Vagina (tissue), 2 donors: ENCODE data around the gene NEK9. TPM values are rescaled to one million over a fixed set of nuclear protein-coding genes. Genes with fewer than 3 reads are reported as not detected.

Experiments
- DNase-seq, 2 donors: peaks; one replicate each; pipeline ENCODE4 v3.0.0-alpha.2; 2017; ENCODE audit errors: extremely low spot score in 2 of 2
- H3K27ac ChIP-seq: fragments of 200-600 bp; sonication (generic); one replicate; pipeline ENCODE4 v1.5.1; 2019
- H3K27me3 ChIP-seq: fragments of 200-600 bp; sonication (generic); one replicate; pipeline ENCODE4 v1.5.1; 2019
- H3K36me3 ChIP-seq, 2 donors: fragments of 200-600 bp; sonication (generic); one replicate each; pipeline ENCODE4 v1.5.1; 2017 to 2019
- H3K4me1 ChIP-seq: fragments of 200-600 bp; sonication (generic); one replicate; pipeline ENCODE4 v1.5.1; 2019
- H3K4me3 ChIP-seq, 2 donors: fragments of 200-600 bp; sonication (generic); 1 replicate in 1 of 2; 2 replicates in 1 of 2; pipeline ENCODE4 v1.5.1; 2016 to 2019
- H3K9me3 ChIP-seq: fragments of 200-600 bp; sonication (generic); one replicate; pipeline ENCODE4 v1.5.1; 2019
- CTCF ChIP-seq, 3 experiments: fragments of 450-650 bp in 2 of 3; fragments of 200-600 bp in 1 of 3; sonication (generic) in 1 of 3; IDR thresholded peaks; one replicate each; pipeline ENCODE4 v1.5.1; 2017 to 2019; ENCODE audit warnings: antibody characterized with exemption in 3 of 3, mild to moderate bottlenecking in 2 of 3, moderate library complexity in 2 of 3
- POLR2A ChIP-seq, 2 donors: fragments of 450-650 bp; IDR thresholded peaks; one replicate each; pipeline ENCODE4 v1.6.1; 2017; ENCODE audit warnings: antibody characterized with exemption in 2 of 2, mild to moderate bottlenecking in 2 of 2, moderate library complexity in 2 of 2
- POLR2AphosphoS5 ChIP-seq, 2 donors: sonication (generic); formaldehyde crosslinking; IDR thresholded peaks; one replicate each; pipeline ENCODE4 v1.9.0; 2017; ENCODE audit warnings: antibody characterized with exemption in 2 of 2, mild to moderate bottlenecking in 2 of 2, low read depth in 1 of 2; ENCODE audit not compliant: insufficient read depth in 1 of 2
- intact Hi-C: fragments of 100-400 bp; cut with DNase I; formaldehyde crosslinking; loops from one replicate; pipeline ENCODE4 v1.15.1; 2023
- total RNA-seq: library from RNA; depleted of rRNA; stranded (reverse); fragments of >200 nt; gene quantifications from one replicate; pipeline ENCODE4 v1.2.3, GENCODE V29; 2016

The NEK9 gene
- total RNA-seq, 1 donor from 2014 or later = 58.4 TPM

GRCh38 chr14:75090353-75090752, 36.5 kb downstream of the NEK9 start:
- Histone ChIP-seq H3K4me1 (no peaks in the 10 kb centered on the region), H3K36me3 (peaks cover 0 to 71% of the 10 kb centered on the region in 2 donors), H3K27me3 (no peaks in the 10 kb centered on the region), H3K4me3 (no peak overlapping the region), H3K27ac (no peak overlapping the region), H3K9me3 (no peaks in the 10 kb centered on the region)
- TF ChIP-seq POLR2AphosphoS5 (IDR thresholded peaks at IDR 0.05; ENCODE audit: insufficient read depth in 1 of 2, low read depth in 1 of 2) (no peak), POLR2A (IDR thresholded peaks at IDR 0.05) (no peak), CTCF (IDR thresholded peaks at IDR 0.05) (no peak)
- no peak for DNase-seq
- intact Hi-C loops = loop anchor here (5.0 kb wide), 1 partner anchor 138 kb away; no protein-coding TSS in a partner anchor

- intact Hi-C loops = loop anchor here (10.0 kb wide), 2 partner anchors 54 to 174 kb away; no protein-coding TSS in a partner anchor
- Histone ChIP-seq H3K4me3 (no peak overlapping the region), H3K27ac (no peak overlapping the region), H3K27me3 (no peaks in the 10 kb centered on the region), H3K4me1 (no peaks in the 10 kb centered on the region), H3K9me3 (no peaks in the 10 kb centered on the region), H3K36me3 (peaks cover 0 to 71% of the 10 kb centered on the region in 2 donors)
- DNase-seq = no peak
- TF ChIP-seq POLR2A (IDR thresholded peaks at IDR 0.05) (no peak), CTCF (IDR thresholded peaks at IDR 0.05) (peak; percentile 61 to 83 (median 80))
Measured at GRCh38 chr14:75088566-75089373, 38.1 kb downstream of the NEK9 start.

GRCh38 chr14:75088153-75088552, 38.7 kb downstream of the NEK9 start:
- no peaks in the 10 kb centered on the region for H3K27me3 ChIP-seq
- intact Hi-C loops = loop anchor here (10.0 kb wide), 2 partner anchors 53 to 173 kb away; no protein-coding TSS in a partner anchor
- no peaks in the 10 kb centered on the region for H3K4me1 ChIP-seq
- no peak overlapping the region for H3K27ac ChIP-seq
- TF ChIP-seq POLR2AphosphoS5 (IDR thresholded peaks at IDR 0.05; ENCODE audit: insufficient read depth in 1 of 2, low read depth in 1 of 2) = no peak
- TF ChIP-seq CTCF (IDR thresholded peaks at IDR 0.05) = no peak
- TF ChIP-seq POLR2A (IDR thresholded peaks at IDR 0.05) = no peak
- H3K36me3 ChIP-seq = peaks cover 0 to 70% of the 10 kb centered on the region in 2 donors
- H3K9me3 ChIP-seq = no peaks in the 10 kb centered on the region
- DNase-seq = no peak
- H3K4me3 ChIP-seq = no peak overlapping the region

GRCh38 chr14:75084513-75084912, 42.3 kb downstream of the NEK9 start:
- no peak for DNase-seq
- no peak for TF ChIP-seq POLR2A (IDR thresholded peaks at IDR 0.05)
- TF ChIP-seq POLR2AphosphoS5 (IDR thresholded peaks at IDR 0.05; ENCODE audit: insufficient read depth in 1 of 2, low read depth in 1 of 2) = no peak
- TF ChIP-seq CTCF (IDR thresholded peaks at IDR 0.05) = no peak
- H3K9me3 ChIP-seq = no peaks in the 10 kb centered on the region
- peaks cover 0 to 49% of the 10 kb centered on the region in 2 donors for H3K36me3 ChIP-seq
- intact Hi-C loops = loop anchor here (10.0 kb wide), 2 partner anchors 50 to 170 kb away; no protein-coding TSS in a partner anchor
- no peak overlapping the region for H3K27ac ChIP-seq
- no peaks in the 10 kb centered on the region for H3K27me3 ChIP-seq
- H3K4me3 ChIP-seq = no peak overlapping the region
- no peaks in the 10 kb centered on the region for H3K4me1 ChIP-seq

GRCh38 chr14:75083271-75083670, 43.6 kb downstream of the NEK9 start:
- no peak for TF ChIP-seq POLR2AphosphoS5 (IDR thresholded peaks at IDR 0.05; ENCODE audit: insufficient read depth in 1 of 2, low read depth in 1 of 2)
- TF ChIP-seq POLR2A (IDR thresholded peaks at IDR 0.05) = no peak
- TF ChIP-seq CTCF (IDR thresholded peaks at IDR 0.05) = no peak
- H3K4me1 ChIP-seq = no peaks in the 10 kb centered on the region
- H3K36me3 ChIP-seq = peaks cover 0 to 47% of the 10 kb centered on the region in 2 donors
- no peak overlapping the region for H3K4me3 ChIP-seq
- intact Hi-C loops = loop anchor here (10.0 kb wide), 2 partner anchors 48 to 168 kb away; no protein-coding TSS in a partner anchor
- DNase-seq = no peak
- no peaks in the 10 kb centered on the region for H3K27me3 ChIP-seq
- no peak overlapping the region for H3K27ac ChIP-seq
- H3K9me3 ChIP-seq = no peaks in the 10 kb centered on the region
